Liver (tissue), 9 donors: Measurements from ENCODE around the gene LRP10. TPM values are rescaled to one million over a fixed set of nuclear protein-coding genes. Genes with fewer than 3 reads are reported as not detected.
"Not testable (repeated sequence)": the region's sequence is repeated elsewhere in the genome, so short reads cannot be mapped to it uniquely, and the experiment has no call there.

Experiments used
- DNase-seq: peaks from one replicate; pipeline ENCODE4 v3.0.0-alpha.2; 2017; ENCODE audit warnings: low spot score
- H3K27ac ChIP-seq, 2 donors: one replicate each; pipeline ENCODE4 v1.7.0; 2013; ENCODE audit warnings: inconsistent platforms in 2 of 2, low read length in 2 of 2, control low read depth in 1 of 2, low read depth in 1 of 2, mild to moderate bottlenecking in 1 of 2
- H3K27me3 ChIP-seq, 4 donors: one replicate each; pipeline versions ENCODE4 v1.6.1 to v1.7.0; 2013; ENCODE audit warnings: low read length in 3 of 4, inconsistent platforms in 1 of 4, mild to moderate bottlenecking in 1 of 4, moderate library complexity in 1 of 4; ENCODE audit not compliant: control insufficient read depth in 4 of 4, insufficient read depth in 4 of 4
- H3K36me3 ChIP-seq, 4 donors: one replicate each; pipeline versions ENCODE4 v1.6.1 to v1.7.0; 2013; ENCODE audit warnings: low read length in 3 of 4, mild to moderate bottlenecking in 3 of 4, low read depth in 1 of 4, moderate library complexity in 1 of 4; ENCODE audit not compliant: control insufficient read depth in 4 of 4, insufficient read depth in 3 of 4
- H3K4me1 ChIP-seq, 4 donors: one replicate each; pipeline versions ENCODE4 v1.6.1 to v1.7.0; 2013; ENCODE audit warnings: low read length in 3 of 4, mild to moderate bottlenecking in 3 of 4, moderate library complexity in 1 of 4; ENCODE audit not compliant: control insufficient read depth in 4 of 4, insufficient read depth in 4 of 4
- H3K4me3 ChIP-seq, 3 donors: one replicate each; pipeline versions ENCODE4 v1.6.1 to v1.7.0; 2013; ENCODE audit warnings: low read length in 3 of 3, control low read depth in 1 of 3, low read depth in 1 of 3, mild to moderate bottlenecking in 1 of 3
- H3K9ac ChIP-seq, 2 donors: one replicate each; pipeline ENCODE4 v1.7.0; 2013; ENCODE audit warnings: low read length in 2 of 2, mild to moderate bottlenecking in 2 of 2, moderate library complexity in 2 of 2, control low read depth in 1 of 2, low read depth in 1 of 2
- H3K9me3 ChIP-seq, 4 donors: one replicate each; pipeline versions ENCODE4 v1.6.1 to v1.7.0; 2013; ENCODE audit warnings: low read length in 3 of 4; ENCODE audit not compliant: control insufficient read depth in 4 of 4
- EGR1 ChIP-seq, 2 donors: IDR thresholded peaks; 2 replicates each; pipeline ENCODE4 v1.6.1; 2016 to 2018; ENCODE audit warnings: antibody characterized with exemption in 2 of 2, low read depth in 2 of 2
- FOXA2 ChIP-seq: IDR thresholded peaks from 2 replicates; pipeline ENCODE4 v1.6.1; 2016; ENCODE audit warnings: antibody characterized with exemption
- GABPA ChIP-seq, 2 donors: IDR thresholded peaks in 1 of 2; conservative IDR thresholded peaks in 1 of 2; 2 replicates each; pipeline ENCODE4 v1.6.1; 2016; ENCODE audit warnings: antibody characterized with exemption in 2 of 2, mild to moderate bottlenecking in 1 of 2, moderate library complexity in 1 of 2
- HNF4A ChIP-seq, 2 donors: conservative IDR thresholded peaks; 2 replicates each; pipeline ENCODE4 v1.6.1; 2016; ENCODE audit warnings: antibody characterized with exemption in 2 of 2, mild to moderate bottlenecking in 2 of 2
- HNF4G ChIP-seq: IDR thresholded peaks from 2 replicates; pipeline ENCODE4 v1.6.1; 2016; ENCODE audit warnings: antibody characterized with exemption
- JUND ChIP-seq, 2 donors: IDR thresholded peaks; 2 replicates each; pipeline ENCODE4 v1.6.1; 2016; ENCODE audit warnings: antibody characterized with exemption in 2 of 2
- RAD21 ChIP-seq, 2 donors: IDR thresholded peaks; 2 replicates each; pipeline ENCODE4 v1.6.1; 2016; ENCODE audit warnings: antibody characterized with exemption in 2 of 2, mild to moderate bottlenecking in 2 of 2
- RXRA ChIP-seq, 2 donors: IDR thresholded peaks; 2 replicates each; pipeline ENCODE4 v1.6.1; 2017 to 2018; ENCODE audit warnings: antibody characterized with exemption in 2 of 2, mild to moderate bottlenecking in 1 of 2
- SP1 ChIP-seq: IDR thresholded peaks from 2 replicates; pipeline ENCODE4 v1.6.1; 2018; ENCODE audit warnings: antibody characterized with exemption, mild to moderate bottlenecking
- WGBS: extraction: QIAGEN DNeasy Blood & Tissue Kit; methylation state at CpG from one replicate; pipeline ENCODE4 v1.1.7; 2013; 5-methylcytosine and 5-hydroxymethylcytosine counted together
- polyA plus RNA-seq, 2 donors: library from polyadenylated mRNA; stranded (reverse) in 1 of 2; unstranded in 1 of 2; fragments of 200-250 nt in 1 of 2; fragments of >200 nt in 1 of 2; fragmentation: Nextera tagmentation in 1 of 2; extraction: Ambion mirVana in 1 of 2; gene quantifications; one replicate each; pipeline versions ENCODE4 v1.2.1 to v1.2.3, GENCODE V29; 2013 to 2015
- total RNA-seq, 2 donors: library from RNA; depleted of rRNA; stranded (reverse); fragments of >200 nt; gene quantifications; one replicate each; pipeline ENCODE4 v1.2.3, GENCODE V29; 2014
- TF ChIP-seq, protein P1 (sequence below): IDR thresholded peaks from 2 replicates; pipeline ENCODE4 v1.6.1; 2016; ENCODE audit warnings: antibody characterized with exemption
- TF ChIP-seq, protein P2 (sequence below): IDR thresholded peaks from 2 replicates; pipeline ENCODE4 v1.6.1; 2016; ENCODE audit warnings: antibody characterized with exemption
- TF ChIP-seq, protein P3 (sequence below): IDR thresholded peaks from 2 replicates; pipeline ENCODE4 v1.6.1; 2016; ENCODE audit warnings: antibody characterized with exemption, mild to moderate bottlenecking
- donor health status: healthy.
- donor health status: healthy.
- donor health status: healthy.
- donor health status: healthy.
- donor health status: healthy.

Gene LRP10
- total and polyA plus RNA-seq, 4 donors, result 19.5 to 61.7 (median 31.3) TPM

DNA sequence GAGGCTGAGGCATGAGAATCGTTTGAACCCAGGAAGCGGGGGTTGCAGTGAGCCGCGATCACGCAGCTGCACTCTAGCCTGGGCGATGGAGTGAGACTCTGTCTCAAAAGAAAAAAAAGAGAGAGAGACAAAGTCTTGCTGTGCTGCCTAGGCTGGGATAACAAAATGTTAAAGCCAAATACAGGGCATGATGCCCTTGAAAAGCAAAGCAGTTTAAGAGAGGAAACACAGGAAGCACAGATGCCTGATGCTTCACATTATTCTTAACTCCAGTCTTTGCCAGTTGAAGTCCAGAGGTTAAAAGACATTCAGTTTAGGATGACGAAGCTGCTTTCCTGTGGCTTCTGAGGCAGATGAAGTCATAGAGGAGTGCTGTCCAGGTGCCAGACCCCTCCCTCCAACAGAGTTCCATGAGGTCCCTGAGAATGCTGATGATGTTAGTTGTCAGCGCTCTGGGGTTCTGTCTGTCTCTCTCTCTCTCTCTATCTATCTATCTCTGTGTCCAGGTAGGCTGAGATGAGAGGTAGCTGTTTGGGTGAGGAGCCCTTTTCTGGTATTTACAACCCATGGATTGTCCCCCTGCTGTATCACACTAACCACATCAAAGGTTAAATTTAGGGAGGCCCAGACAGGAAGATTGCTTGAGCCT, 46.7 kb upstream of the LRP10 start:
- 65% methylated on average over 8 of the region's 8 CpGs for WGBS
- Histone ChIP-seq H3K9ac (no peak overlapping the region), H3K9me3 (no peaks in the 10 kb centered on the region), H3K4me3 (no peak overlapping the region), H3K27me3 (no peaks in the 10 kb centered on the region), H3K36me3 (no peaks in the 10 kb centered on the region), H3K4me1 (peaks cover 0 to 16% (median 8%) of the 10 kb centered on the region in 4 donors), H3K27ac (no peak overlapping the region)
- no peak for TF ChIP-seq SP1
- TF ChIP-seq FOXA2, result no peak
- no peak for TF ChIP-seq EGR1 (IDR thresholded peaks at IDR 0.05; ENCODE audit: low read depth in 2 of 2)
- no peak for TF ChIP-seq GABPA (IDR thresholded peaks at IDR 0.05 in 1 of 2, conservative IDR thresholded peaks at IDR 0.05 in 1 of 2)
- TF ChIP-seq, protein P1, sequence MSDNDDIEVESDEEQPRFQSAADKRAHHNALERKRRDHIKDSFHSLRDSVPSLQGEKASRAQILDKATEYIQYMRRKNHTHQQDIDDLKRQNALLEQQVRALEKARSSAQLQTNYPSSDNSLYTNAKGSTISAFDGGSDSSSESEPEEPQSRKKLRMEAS, result no peak
- no peak for TF ChIP-seq HNF4G
- TF ChIP-seq, protein P2, sequence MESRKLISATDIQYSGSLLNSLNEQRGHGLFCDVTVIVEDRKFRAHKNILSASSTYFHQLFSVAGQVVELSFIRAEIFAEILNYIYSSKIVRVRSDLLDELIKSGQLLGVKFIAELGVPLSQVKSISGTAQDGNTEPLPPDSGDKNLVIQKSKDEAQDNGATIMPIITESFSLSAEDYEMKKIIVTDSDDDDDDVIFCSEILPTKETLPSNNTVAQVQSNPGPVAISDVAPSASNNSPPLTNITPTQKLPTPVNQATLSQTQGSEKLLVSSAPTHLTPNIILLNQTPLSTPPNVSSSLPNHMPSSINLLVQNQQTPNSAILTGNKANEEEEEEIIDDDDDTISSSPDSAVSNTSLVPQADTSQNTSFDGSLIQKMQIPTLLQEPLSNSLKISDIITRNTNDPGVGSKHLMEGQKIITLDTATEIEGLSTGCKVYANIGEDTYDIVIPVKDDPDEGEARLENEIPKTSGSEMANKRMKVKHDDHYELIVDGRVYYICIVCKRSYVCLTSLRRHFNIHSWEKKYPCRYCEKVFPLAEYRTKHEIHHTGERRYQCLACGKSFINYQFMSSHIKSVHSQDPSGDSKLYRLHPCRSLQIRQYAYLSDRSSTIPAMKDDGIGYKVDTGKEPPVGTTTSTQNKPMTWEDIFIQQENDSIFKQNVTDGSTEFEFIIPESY, result no peak
- no peak for TF ChIP-seq JUND (IDR thresholded peaks at IDR 0.05)
- TF ChIP-seq RXRA (IDR thresholded peaks at IDR 0.05), result no peak
- TF ChIP-seq, protein P3, sequence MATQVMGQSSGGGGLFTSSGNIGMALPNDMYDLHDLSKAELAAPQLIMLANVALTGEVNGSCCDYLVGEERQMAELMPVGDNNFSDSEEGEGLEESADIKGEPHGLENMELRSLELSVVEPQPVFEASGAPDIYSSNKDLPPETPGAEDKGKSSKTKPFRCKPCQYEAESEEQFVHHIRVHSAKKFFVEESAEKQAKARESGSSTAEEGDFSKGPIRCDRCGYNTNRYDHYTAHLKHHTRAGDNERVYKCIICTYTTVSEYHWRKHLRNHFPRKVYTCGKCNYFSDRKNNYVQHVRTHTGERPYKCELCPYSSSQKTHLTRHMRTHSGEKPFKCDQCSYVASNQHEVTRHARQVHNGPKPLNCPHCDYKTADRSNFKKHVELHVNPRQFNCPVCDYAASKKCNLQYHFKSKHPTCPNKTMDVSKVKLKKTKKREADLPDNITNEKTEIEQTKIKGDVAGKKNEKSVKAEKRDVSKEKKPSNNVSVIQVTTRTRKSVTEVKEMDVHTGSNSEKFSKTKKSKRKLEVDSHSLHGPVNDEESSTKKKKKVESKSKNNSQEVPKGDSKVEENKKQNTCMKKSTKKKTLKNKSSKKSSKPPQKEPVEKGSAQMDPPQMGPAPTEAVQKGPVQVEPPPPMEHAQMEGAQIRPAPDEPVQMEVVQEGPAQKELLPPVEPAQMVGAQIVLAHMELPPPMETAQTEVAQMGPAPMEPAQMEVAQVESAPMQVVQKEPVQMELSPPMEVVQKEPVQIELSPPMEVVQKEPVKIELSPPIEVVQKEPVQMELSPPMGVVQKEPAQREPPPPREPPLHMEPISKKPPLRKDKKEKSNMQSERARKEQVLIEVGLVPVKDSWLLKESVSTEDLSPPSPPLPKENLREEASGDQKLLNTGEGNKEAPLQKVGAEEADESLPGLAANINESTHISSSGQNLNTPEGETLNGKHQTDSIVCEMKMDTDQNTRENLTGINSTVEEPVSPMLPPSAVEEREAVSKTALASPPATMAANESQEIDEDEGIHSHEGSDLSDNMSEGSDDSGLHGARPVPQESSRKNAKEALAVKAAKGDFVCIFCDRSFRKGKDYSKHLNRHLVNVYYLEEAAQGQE, result no peak
- TF ChIP-seq HNF4A (conservative IDR thresholded peaks at IDR 0.05), result no peak
- no peak for TF ChIP-seq RAD21 (IDR thresholded peaks at IDR 0.05)
- DNase-seq, result no peak

DNA sequence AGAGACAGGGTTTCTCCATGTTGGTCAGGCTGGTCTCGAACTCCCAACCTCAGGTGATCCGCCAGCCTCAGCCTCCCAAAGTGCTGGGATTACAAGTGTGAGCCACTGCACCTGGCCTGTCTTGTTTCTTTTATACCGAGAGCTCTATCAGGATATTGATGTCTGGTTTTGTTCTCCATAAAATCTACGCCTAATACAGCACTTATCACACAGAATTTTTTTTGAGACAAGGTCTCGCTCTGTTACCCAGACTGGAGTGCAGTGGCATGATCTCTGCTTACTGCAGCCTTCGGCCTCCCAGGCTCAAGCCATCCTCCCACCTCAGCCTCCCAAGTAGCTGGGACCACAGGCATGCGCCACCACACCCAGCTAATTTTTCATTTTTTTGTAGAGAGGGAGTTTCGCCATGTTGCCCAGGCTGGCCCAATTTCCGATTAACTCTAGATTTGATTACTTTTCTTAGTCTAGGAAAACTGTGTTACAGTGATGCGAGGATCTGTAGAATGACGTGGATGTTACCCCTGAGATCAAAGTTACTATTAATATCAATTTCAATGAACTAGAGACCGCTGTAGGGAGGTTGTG, 42.4 kb upstream of the LRP10 start:
- H3K27ac ChIP-seq, result peak overlapping the region in 1 of 2 donors; percentile 83
- not testable (repeated sequence) for DNase-seq, H3K4me1 ChIP-seq

More for the DNA sequence above, 42.4 kb upstream of the LRP10 start:
- H3K9me3 ChIP-seq, H3K27me3 ChIP-seq, H3K36me3 ChIP-seq: not testable (repeated sequence)
- 82% methylated on average over 12 of the region's 12 CpGs for WGBS
- peak overlapping the region; percentile 68 to 95 (median 94) for H3K4me3 ChIP-seq
- H3K9ac ChIP-seq, result peak overlapping the region in 1 of 2 donors; percentile 68
